ENCODE results near the gene TXNL4A. TPM values are rescaled to one million over a fixed set of nuclear protein-coding genes. Genes with fewer than 3 reads are reported as not detected.
A peak's percentile ranks its signal among the peaks of the same experiment; 100 is the strongest.
"Not testable (repeated sequence)": the region's sequence is repeated elsewhere in the genome, so short reads cannot be mapped to it uniquely, and the experiment has no call there.

TXNL4A gene
- total RNA-seq, 1 donor from 2014 or later: 84.7 TPM

- no peak for TF ChIP-seq CTCF (conservative IDR thresholded peaks at IDR 0.05; ENCODE audit: low read depth, low read length)
- no peak overlapping the region for H3K4me3 ChIP-seq (ENCODE audit: low read depth, low read length)
- DNase-seq (ENCODE audit: low read depth): no peak
These were observed 41.3 kb upstream of the TXNL4A start for GRCh38 chr18:80029690-80030089.

- not testable (repeated sequence) for DNase-seq (ENCODE audit: low read depth); H3K4me3 ChIP-seq (ENCODE audit: low read depth, low read length)
These were observed 39.4 kb upstream of the TXNL4A start for GRCh38 chr18:80027719-80028118.

GRCh38 chr18:80026363-80026762 is 38.0 kb upstream of the TXNL4A start:
- no peak for DNase-seq (ENCODE audit: low read depth)
- no peak for TF ChIP-seq CTCF (conservative IDR thresholded peaks at IDR 0.05; ENCODE audit: low read depth, low read length)
- H3K4me3 ChIP-seq (ENCODE audit: low read depth, low read length): no peak overlapping the region

- TF ChIP-seq CTCF (conservative IDR thresholded peaks at IDR 0.05; ENCODE audit: low read depth, low read length): peak; percentile 49
- H3K4me3 ChIP-seq (ENCODE audit: low read depth, low read length): no peak overlapping the region
- no peak for DNase-seq (ENCODE audit: low read depth)
These were observed 34.8 kb upstream of the TXNL4A start for GRCh38 chr18:80023173-80023572.

GRCh38 chr18:80022613-80023012 is 34.2 kb upstream of the TXNL4A start:
- no peak for TF ChIP-seq CTCF (conservative IDR thresholded peaks at IDR 0.05; ENCODE audit: low read depth, low read length)
- DNase-seq (ENCODE audit: low read depth): no peak
- no peak overlapping the region for H3K4me3 ChIP-seq (ENCODE audit: low read depth, low read length)

- H3K4me3 ChIP-seq (ENCODE audit: low read depth, low read length): no peak overlapping the region
- no peak for DNase-seq (ENCODE audit: low read depth)
- no peak for TF ChIP-seq CTCF (conservative IDR thresholded peaks at IDR 0.05; ENCODE audit: low read depth, low read length)
These were observed 24.4 kb upstream of the TXNL4A start for GRCh38 chr18:80012714-80013113.

GRCh38 chr18:80011496-80012137 is 23.3 kb upstream of the TXNL4A start:
- DNase-seq (ENCODE audit: low read depth): not testable (repeated sequence)

GRCh38 chr18:80010551-80010906 is 22.2 kb upstream of the TXNL4A start:
- DNase-seq (ENCODE audit: low read depth): no peak
- H3K4me3 ChIP-seq (ENCODE audit: low read depth, low read length): peak overlapping the region; percentile 25
- TF ChIP-seq CTCF (conservative IDR thresholded peaks at IDR 0.05; ENCODE audit: low read depth, low read length): no peak

More at GRCh38 chr18:80011496-80012137, 23.3 kb upstream of the TXNL4A start:
- not testable (repeated sequence) for H3K4me3 ChIP-seq (ENCODE audit: low read depth, low read length)
